ENCODE results near the gene CLDN1. TPM values are rescaled to one million over a fixed set of nuclear protein-coding genes. Genes with fewer than 3 reads are reported as not detected.

The CLDN1 gene
- total RNA-seq, 1 experiment from 2014 or later = 38.9 TPM

DNA sequence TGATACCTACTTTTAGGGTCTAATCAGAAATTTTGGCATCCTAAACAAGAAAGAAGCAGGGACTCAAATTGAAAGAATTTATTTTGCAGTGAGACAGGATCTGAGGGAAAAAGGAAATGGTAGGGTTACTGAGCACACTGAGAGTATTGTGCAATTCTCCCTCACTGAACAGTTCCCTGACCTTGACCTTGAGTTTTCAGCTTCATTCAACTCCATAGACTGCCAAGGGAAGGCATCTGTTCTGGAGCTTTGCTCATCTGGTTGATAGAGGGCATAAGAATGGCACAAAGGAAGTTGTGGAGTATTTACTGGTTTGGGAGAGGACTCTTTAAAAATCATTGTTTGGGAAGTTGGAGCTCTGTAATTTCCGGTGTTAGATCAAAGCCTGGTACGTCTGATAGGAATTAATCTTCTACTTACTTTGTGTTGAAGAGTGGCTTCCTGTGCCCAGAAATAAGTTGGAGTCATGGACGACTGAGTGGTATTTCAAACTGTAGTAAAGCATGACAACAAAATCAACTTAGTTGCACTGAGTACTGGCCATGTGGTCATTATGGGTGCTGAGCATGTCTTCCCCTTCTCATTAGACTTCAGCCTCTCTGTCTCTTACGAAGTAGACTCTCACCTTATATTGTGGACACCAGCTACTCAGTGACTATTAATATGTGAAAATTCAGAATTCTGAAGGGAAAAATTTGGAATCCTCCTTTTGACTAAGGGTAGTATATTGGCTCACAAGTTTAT is 40.8 kb downstream of the CLDN1 start:
- no peak overlapping the region for H3K27ac Mint-ChIP-seq (ENCODE audit: unreplicated experiment)
- no peaks in the 10 kb centered on the region for H3K36me3 Mint-ChIP-seq (ENCODE audit: insufficient read depth, unreplicated experiment)
- intact Hi-C loops (cut with micrococcal nuclease; ENCODE audit: unreplicated experiment) = no loop called here
- no peaks in the 10 kb centered on the region for H3K27me3 Mint-ChIP-seq (ENCODE audit: insufficient read depth, unreplicated experiment)
- ChIA-PET CTCF (interaction anchor here (2.2 kb wide), 1 partner anchor 41 kb away, joined by 8 read pairs; the partner anchor contains the start of gene CLDN1), POLR2A (no interaction called here)
- TF ChIP-seq, protein P1, sequence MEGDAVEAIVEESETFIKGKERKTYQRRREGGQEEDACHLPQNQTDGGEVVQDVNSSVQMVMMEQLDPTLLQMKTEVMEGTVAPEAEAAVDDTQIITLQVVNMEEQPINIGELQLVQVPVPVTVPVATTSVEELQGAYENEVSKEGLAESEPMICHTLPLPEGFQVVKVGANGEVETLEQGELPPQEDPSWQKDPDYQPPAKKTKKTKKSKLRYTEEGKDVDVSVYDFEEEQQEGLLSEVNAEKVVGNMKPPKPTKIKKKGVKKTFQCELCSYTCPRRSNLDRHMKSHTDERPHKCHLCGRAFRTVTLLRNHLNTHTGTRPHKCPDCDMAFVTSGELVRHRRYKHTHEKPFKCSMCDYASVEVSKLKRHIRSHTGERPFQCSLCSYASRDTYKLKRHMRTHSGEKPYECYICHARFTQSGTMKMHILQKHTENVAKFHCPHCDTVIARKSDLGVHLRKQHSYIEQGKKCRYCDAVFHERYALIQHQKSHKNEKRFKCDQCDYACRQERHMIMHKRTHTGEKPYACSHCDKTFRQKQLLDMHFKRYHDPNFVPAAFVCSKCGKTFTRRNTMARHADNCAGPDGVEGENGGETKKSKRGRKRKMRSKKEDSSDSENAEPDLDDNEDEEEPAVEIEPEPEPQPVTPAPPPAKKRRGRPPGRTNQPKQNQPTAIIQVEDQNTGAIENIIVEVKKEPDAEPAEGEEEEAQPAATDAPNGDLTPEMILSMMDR (IDR thresholded peaks at IDR 0.05; ENCODE audit: insufficient read depth in 1 of 2, low read depth in 1 of 2, low read length in 1 of 2, severe bottlenecking in 1 of 2, unreplicated experiment in 1 of 2) = no peak
- Histone ChIP-seq H3K36me3 (ENCODE audit: control insufficient read depth, insufficient read depth, low read length) (no peaks in the 10 kb centered on the region), H3K4me3 (ENCODE audit: low read depth, low read length) (no peak overlapping the region), H3K4me1 (no peaks in the 10 kb centered on the region), H3K27me3 (replicated peaks; ENCODE audit: control insufficient read depth, insufficient read depth, low read length) (no peaks in the 10 kb centered on the region), H3K9me3 (peaks cover 11% of the 10 kb centered on the region)
- H3K4me1 Mint-ChIP-seq (ENCODE audit: low read depth, unreplicated experiment) = no peaks in the 10 kb centered on the region
- DNase-seq = no peak
- BruUV-seq (replicated peaks) = no TSS peak
- H3K4me3 Mint-ChIP-seq (ENCODE audit: unreplicated experiment) = no peak overlapping the region
- H3K9me3 Mint-ChIP-seq (ENCODE audit: unreplicated experiment) = peaks cover 13% of the 10 kb centered on the region

DNA sequence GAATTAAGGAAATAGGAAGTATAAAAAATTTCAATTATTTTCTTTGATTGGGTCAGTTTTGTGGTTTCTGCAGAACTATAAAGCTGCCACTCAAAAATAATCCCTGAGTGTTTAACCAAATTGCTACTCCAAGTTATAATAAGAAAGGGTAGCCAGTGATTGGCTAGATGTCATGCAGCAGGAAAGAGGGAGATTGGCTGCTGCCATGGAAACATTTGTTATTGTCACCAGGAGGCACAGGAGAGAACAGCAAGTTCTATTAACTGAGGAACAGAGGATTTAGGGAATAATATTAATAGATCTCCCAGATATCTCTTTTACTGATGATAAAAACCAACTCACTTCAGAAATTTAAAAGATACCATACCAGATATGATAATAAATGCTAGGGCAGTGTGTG is 42.6 kb downstream of the CLDN1 start:
- no peak overlapping the region for H3K4me3 ChIP-seq (ENCODE audit: low read depth, low read length)

DNA sequence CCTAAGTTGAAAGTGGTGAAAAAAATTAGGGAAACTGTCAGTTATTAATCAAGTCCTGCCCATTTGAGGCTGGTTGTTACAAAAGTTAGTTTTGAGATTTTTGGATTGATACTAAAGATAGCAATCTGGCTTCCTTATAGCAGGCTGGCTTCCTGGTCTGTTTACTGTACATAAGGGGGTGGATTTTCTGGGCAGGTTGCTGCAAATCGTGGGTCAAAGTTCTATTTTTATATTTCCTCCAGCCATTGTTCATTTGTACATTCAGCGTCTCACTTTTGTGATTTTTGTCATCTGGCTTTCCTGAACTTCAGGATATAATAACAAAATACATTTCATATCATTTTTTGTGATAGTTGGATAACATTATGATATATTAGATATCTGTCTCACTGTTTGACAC is 49.5 kb downstream of the CLDN1 start:
- ChIA-PET POLR2A (no interaction called here), CTCF (no interaction called here)
- Mint-ChIP-seq H3K27me3 (ENCODE audit: insufficient read depth, unreplicated experiment) (no peaks in the 10 kb centered on the region), H3K27ac (ENCODE audit: unreplicated experiment) (no peak overlapping the region), H3K36me3 (ENCODE audit: insufficient read depth, unreplicated experiment) (no peaks in the 10 kb centered on the region), H3K9me3 (ENCODE audit: unreplicated experiment) (peaks cover 8% of the 10 kb centered on the region), H3K4me3 (ENCODE audit: unreplicated experiment) (no peak overlapping the region), H3K4me1 (ENCODE audit: low read depth, unreplicated experiment) (peaks cover 19% of the 10 kb centered on the region)
- Histone ChIP-seq H3K27me3 (replicated peaks; ENCODE audit: control insufficient read depth, insufficient read depth, low read length) (no peaks in the 10 kb centered on the region), H3K9me3 (no peaks in the 10 kb centered on the region), H3K4me1 (0 out of 2 replicates have a peak, but pooled peaks cover 3% of the 10 kb centered on the region), H3K36me3 (ENCODE audit: control insufficient read depth, insufficient read depth, low read length) (no peaks in the 10 kb centered on the region), H3K4me3 (ENCODE audit: low read depth, low read length) (no peak overlapping the region)
- BruUV-seq (replicated peaks) = no TSS peak
- intact Hi-C loops (cut with micrococcal nuclease; ENCODE audit: unreplicated experiment) = loop anchor here (5.0 kb wide), 1 partner anchor 35 kb away; no protein-coding TSS in a partner anchor
- TF ChIP-seq, protein P1 (IDR thresholded peaks at IDR 0.05; ENCODE audit: insufficient read depth in 1 of 2, low read depth in 1 of 2, low read length in 1 of 2, severe bottlenecking in 1 of 2, unreplicated experiment in 1 of 2) = no peak
- DNase-seq = no peak

More for the DNA sequence above, 42.6 kb downstream of the CLDN1 start:
- BruUV-seq (replicated peaks) = no TSS peak
- CTCF ChIA-PET = interaction anchor here (2.2 kb wide), 1 partner anchor 43 kb away, joined by 8 read pairs; the partner anchor contains the start of gene CLDN1
- Histone ChIP-seq H3K9me3 (no peaks in the 10 kb centered on the region), H3K36me3 (ENCODE audit: control insufficient read depth, insufficient read depth, low read length) (no peaks in the 10 kb centered on the region), H3K27me3 (replicated peaks; ENCODE audit: control insufficient read depth, insufficient read depth, low read length) (no peaks in the 10 kb centered on the region), H3K4me1 (no peaks in the 10 kb centered on the region)
- DNase-seq = no peak
- H3K4me3 Mint-ChIP-seq (ENCODE audit: unreplicated experiment) = no peak overlapping the region
- no peak overlapping the region for H3K27ac Mint-ChIP-seq (ENCODE audit: unreplicated experiment)
- H3K9me3 Mint-ChIP-seq (ENCODE audit: unreplicated experiment) = no peaks in the 10 kb centered on the region
- intact Hi-C loops (cut with micrococcal nuclease; ENCODE audit: unreplicated experiment) = no loop called here
- no peaks in the 10 kb centered on the region for H3K36me3 Mint-ChIP-seq (ENCODE audit: insufficient read depth, unreplicated experiment)
- H3K4me1 Mint-ChIP-seq (ENCODE audit: low read depth, unreplicated experiment) = no peaks in the 10 kb centered on the region
- no peaks in the 10 kb centered on the region for H3K27me3 Mint-ChIP-seq (ENCODE audit: insufficient read depth, unreplicated experiment)
- TF ChIP-seq, protein P1 (IDR thresholded peaks at IDR 0.05; ENCODE audit: insufficient read depth in 1 of 2, low read depth in 1 of 2, low read length in 1 of 2, severe bottlenecking in 1 of 2, unreplicated experiment in 1 of 2) = no peak
- POLR2A ChIA-PET = no interaction called here
